DMS53 treated with DMSO at 0.1 percent for 48 hours (cell line): Measurements from ENCODE around the gene APBA2.
"Not testable (repeated sequence)": the region's sequence is repeated elsewhere in the genome, so short reads cannot be mapped to it uniquely, and the experiment has no call there.

Experiments
- DNase-seq: peaks from one replicate; lab custom pipeline; 2025; ENCODE audit not compliant: unreplicated experiment; lab: John Stamatoyannopoulos, UW

APBA2 gene

GRCh38 chr15:29031502-29032228 lies 145.9 kb downstream of the APBA2 start:
- no peak for DNase-seq

GRCh38 chr15:29032229-29032625 lies 146.5 kb downstream of the APBA2 start:
- DNase-seq, result no peak

- no peak for DNase-seq
Measured at GRCh38 chr15:29032751-29033150, 147.0 kb downstream of the APBA2 start.

GRCh38 chr15:29034151-29034550 lies 148.4 kb downstream of the APBA2 start:
- DNase-seq, result no peak

GRCh38 chr15:29034593-29035335 lies 149.0 kb downstream of the APBA2 start:
- no peak for DNase-seq

GRCh38 chr15:29035336-29036285 lies 149.8 kb downstream of the APBA2 start:
- DNase-seq, result no peak

- DNase-seq, result no peak
Measured at GRCh38 chr15:29037997-29038705, 152.4 kb downstream of the APBA2 start.

- no peak for DNase-seq
Measured at GRCh38 chr15:29039466-29040369, 153.9 kb downstream of the APBA2 start.

GRCh38 chr15:29040370-29040751 lies 154.6 kb downstream of the APBA2 start:
- DNase-seq, result no peak

- no peak for DNase-seq
Measured at GRCh38 chr15:29043736-29044502, 158.1 kb downstream of the APBA2 start.

GRCh38 chr15:29044503-29044901 lies 158.7 kb downstream of the APBA2 start:
- DNase-seq, result no peak

- not testable (repeated sequence) for DNase-seq
Measured at GRCh38 chr15:29045161-29045560, 159.4 kb downstream of the APBA2 start.

- DNase-seq, result no peak
Measured at GRCh38 chr15:29045717-29046116, 159.9 kb downstream of the APBA2 start.

GRCh38 chr15:29046281-29046810 lies 160.6 kb downstream of the APBA2 start:
- no peak for DNase-seq

GRCh38 chr15:29046977-29047376 lies 161.2 kb downstream of the APBA2 start:
- DNase-seq, result no peak

- DNase-seq, result no peak
Measured at GRCh38 chr15:29048011-29048410, 162.2 kb downstream of the APBA2 start.

- DNase-seq, result no peak
Measured at GRCh38 chr15:29050870-29051269, 165.1 kb downstream of the APBA2 start.

- no peak for DNase-seq
Measured at GRCh38 chr15:29051422-29051821, 165.6 kb downstream of the APBA2 start.

- DNase-seq, result no peak
Measured at GRCh38 chr15:29053006-29053405, 167.2 kb downstream of the APBA2 start.
